MCF 10A (cell line): ENCODE data around the gene CPA3. TPM values are rescaled to one million over a fixed set of nuclear protein-coding genes. Genes with fewer than 3 reads are reported as not detected.

Experiments used
- BruUV-seq: library from RNA; stranded (reverse); fragments of 400-500 nt; replicated peaks from 2 replicates; lab custom pipeline; 2021; lab: Mats Ljungman, UMichigan
- CTCF ChIA-PET: fragments of 300-600 bp; sonication (Branson Sonifier 250); formaldehyde crosslinking; extraction: SDS; loops from one replicate; lab custom pipeline; 2021; ENCODE audit warnings: antibody characterized with exemption, inconsistent platforms; lab: Yijun Ruan, JAX
- POLR2A ChIA-PET: fragments of 300-600, 350-650 bp; sonication (Branson Sonifier 250); formaldehyde crosslinking; extraction: SDS; loops from one replicate; lab custom pipeline; 2020; ENCODE audit warnings: antibody characterized with exemption, inconsistent platforms; lab: Yijun Ruan, JAX
- DNase-seq: peaks from one replicate; pipeline ENCODE4 v3.0.0-alpha.2; 2018; ENCODE audit not compliant: unreplicated experiment
- H3K27ac Mint-ChIP-seq: one replicate; pipeline ENCODE4 v1.8.0; 2022; ENCODE audit warnings: mild to moderate bottlenecking, low read depth, mixed read lengths; ENCODE audit not compliant: unreplicated experiment
- H3K27me3 Mint-ChIP-seq: one replicate; pipeline ENCODE4 v1.8.0; 2022; ENCODE audit warnings: mixed read lengths; ENCODE audit not compliant: insufficient read depth, unreplicated experiment
- H3K36me3 Mint-ChIP-seq: one replicate; pipeline ENCODE4 v1.8.0; 2022; ENCODE audit warnings: mild to moderate bottlenecking, moderate library complexity, mixed read lengths; ENCODE audit not compliant: insufficient read depth, unreplicated experiment
- H3K4me1 Mint-ChIP-seq: one replicate; pipeline ENCODE4 v1.8.0; 2022; ENCODE audit warnings: mixed read lengths; ENCODE audit not compliant: insufficient read depth, unreplicated experiment
- H3K4me3 Mint-ChIP-seq: one replicate; pipeline ENCODE4 v1.8.0; 2022; ENCODE audit warnings: mild to moderate bottlenecking, moderate library complexity, mixed read lengths; ENCODE audit not compliant: unreplicated experiment
- H3K9me3 Mint-ChIP-seq: one replicate; pipeline ENCODE4 v1.8.0; 2022; ENCODE audit warnings: mixed read lengths; ENCODE audit not compliant: unreplicated experiment
- intact Hi-C: fragments of 100-400 bp; cut with micrococcal nuclease; formaldehyde crosslinking; loops from 2 replicates; pipeline ENCODE4 v1.14.1; 2022
- total RNA-seq: library from RNA; stranded (reverse); gene quantifications from 2 replicates; pipeline ENCODE4 v1.2.3, GENCODE V29; 2022
- TF ChIP-seq, protein P1 (sequence below): fragments of 200-600 bp; IDR thresholded peaks from one replicate; pipeline ENCODE4 v1.8.0; 2022; ENCODE audit warnings: antibody characterized with exemption, mild to moderate bottlenecking; ENCODE audit not compliant: unreplicated experiment

CPA3 gene
- total RNA-seq, 1 experiment from 2014 or later: not detected

DNA sequence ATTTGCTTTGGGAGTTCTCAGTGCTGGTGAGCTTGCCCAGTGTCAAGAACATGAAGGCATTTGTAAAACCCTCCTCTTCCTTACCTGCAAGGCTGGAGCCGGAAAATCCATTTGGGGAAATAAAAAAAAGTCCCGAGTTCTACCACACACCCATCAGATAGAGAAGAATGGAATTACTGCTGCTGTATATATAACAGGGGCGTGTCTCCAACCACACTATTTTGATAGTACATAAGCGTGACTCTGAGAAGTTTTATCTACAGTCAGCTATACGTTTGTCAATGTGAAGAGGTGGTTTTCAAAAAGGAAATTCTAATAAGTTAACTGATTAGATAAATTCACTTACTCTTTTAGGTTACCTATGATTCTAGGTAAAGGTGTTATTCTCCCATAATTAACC lies 1.3 kb upstream of the CPA3 start:
- H3K4me3 Mint-ChIP-seq: no peak overlapping the region
- H3K36me3 Mint-ChIP-seq: no peaks in the 10 kb centered on the region
- POLR2A ChIA-PET: no interaction called here
- BruUV-seq: no TSS peak
- H3K9me3 Mint-ChIP-seq: no peaks in the 10 kb centered on the region
- H3K4me1 Mint-ChIP-seq: no peaks in the 10 kb centered on the region
- no peak for DNase-seq
- CTCF ChIA-PET: interaction anchor here (1.0 to 11.3 kb wide), 4 partner anchors 11 to 484 kb away, joined by 3 to 296 read pairs (median 7); no protein-coding TSS in a partner anchor
- H3K27ac Mint-ChIP-seq: no peak overlapping the region
- H3K27me3 Mint-ChIP-seq: peaks cover 81% of the 10 kb centered on the region
- intact Hi-C loops: loop anchor here (10.0 kb wide), 2 partner anchors 261 to 479 kb away; partner anchors contain the start of gene HPS3
- TF ChIP-seq, protein P1, sequence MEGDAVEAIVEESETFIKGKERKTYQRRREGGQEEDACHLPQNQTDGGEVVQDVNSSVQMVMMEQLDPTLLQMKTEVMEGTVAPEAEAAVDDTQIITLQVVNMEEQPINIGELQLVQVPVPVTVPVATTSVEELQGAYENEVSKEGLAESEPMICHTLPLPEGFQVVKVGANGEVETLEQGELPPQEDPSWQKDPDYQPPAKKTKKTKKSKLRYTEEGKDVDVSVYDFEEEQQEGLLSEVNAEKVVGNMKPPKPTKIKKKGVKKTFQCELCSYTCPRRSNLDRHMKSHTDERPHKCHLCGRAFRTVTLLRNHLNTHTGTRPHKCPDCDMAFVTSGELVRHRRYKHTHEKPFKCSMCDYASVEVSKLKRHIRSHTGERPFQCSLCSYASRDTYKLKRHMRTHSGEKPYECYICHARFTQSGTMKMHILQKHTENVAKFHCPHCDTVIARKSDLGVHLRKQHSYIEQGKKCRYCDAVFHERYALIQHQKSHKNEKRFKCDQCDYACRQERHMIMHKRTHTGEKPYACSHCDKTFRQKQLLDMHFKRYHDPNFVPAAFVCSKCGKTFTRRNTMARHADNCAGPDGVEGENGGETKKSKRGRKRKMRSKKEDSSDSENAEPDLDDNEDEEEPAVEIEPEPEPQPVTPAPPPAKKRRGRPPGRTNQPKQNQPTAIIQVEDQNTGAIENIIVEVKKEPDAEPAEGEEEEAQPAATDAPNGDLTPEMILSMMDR: no peak

DNA sequence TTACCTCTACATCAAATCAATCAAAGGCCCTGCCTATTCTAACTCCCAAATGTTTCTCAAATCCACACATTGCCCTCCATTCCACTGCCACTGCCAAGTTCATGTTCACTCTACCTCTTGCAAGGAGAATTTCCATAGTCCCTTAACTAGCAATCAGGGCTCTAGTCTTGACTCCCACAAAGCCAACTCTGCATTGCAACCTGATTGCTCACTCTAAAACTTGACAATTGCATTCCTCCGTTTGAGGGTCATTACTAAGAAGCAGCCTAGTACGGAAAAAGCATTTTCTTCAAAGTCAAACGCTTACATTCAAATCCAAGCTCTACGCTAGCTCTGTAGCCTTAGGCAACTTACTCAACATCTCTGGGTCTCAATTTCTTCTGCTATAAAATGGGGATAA lies 1.2 kb downstream of the CPA3 start:
- no TSS peak for BruUV-seq
- Mint-ChIP-seq H3K36me3 (no peaks in the 10 kb centered on the region), H3K9me3 (no peaks in the 10 kb centered on the region), H3K27me3 (peaks cover 69% of the 10 kb centered on the region), H3K4me3 (no peak overlapping the region), H3K27ac (no peak overlapping the region), H3K4me1 (no peaks in the 10 kb centered on the region)
- TF ChIP-seq, protein P1: no peak
- intact Hi-C loops: loop anchor here (10.0 kb wide), 2 partner anchors 259 to 481 kb away; partner anchors contain the start of gene HPS3
- DNase-seq: no peak
- POLR2A ChIA-PET: no interaction called here
- CTCF ChIA-PET: interaction anchor here (11.3 kb wide), 1 partner anchor 80 kb away, joined by 296 read pairs; no protein-coding TSS in a partner anchor

DNA sequence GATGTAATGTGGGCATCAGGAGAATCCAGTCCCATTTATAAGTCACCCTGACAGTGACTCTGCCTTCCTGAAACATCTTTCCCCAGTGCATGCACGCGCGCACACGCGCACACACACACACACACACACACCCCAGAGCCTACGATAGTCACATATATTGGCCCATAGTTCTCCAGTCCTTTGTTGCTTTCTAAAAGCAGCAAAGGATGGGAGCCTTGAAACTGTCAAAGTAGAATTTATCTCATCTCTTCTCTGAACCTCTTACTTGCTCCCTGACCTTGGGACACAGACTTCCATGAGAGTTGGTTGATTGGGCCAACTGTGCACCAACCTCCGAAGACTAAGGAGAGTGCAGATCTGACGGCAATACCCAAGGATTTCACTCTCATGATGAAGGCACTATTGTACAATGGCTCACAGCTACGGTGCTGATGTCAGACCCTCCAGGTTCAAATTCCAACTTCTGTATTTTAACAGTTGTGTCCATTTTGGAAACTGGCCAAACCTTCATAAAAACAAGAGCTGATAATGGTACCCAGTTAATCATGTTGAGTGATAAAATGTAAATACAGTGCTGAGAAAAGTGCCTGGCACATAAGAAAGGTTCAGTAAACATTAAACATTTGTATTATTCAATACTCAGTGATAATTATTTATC lies 8.3 kb downstream of the CPA3 start:
- intact Hi-C loops: no loop called here
- CTCF ChIA-PET: interaction anchor here (1.1 to 1.6 kb wide), 4 partner anchors 10 to 19 kb away, joined by 3 to 7 read pairs (median 5); no protein-coding TSS in a partner anchor
- TF ChIP-seq, protein P1: no peak
- Mint-ChIP-seq H3K4me1 (no peaks in the 10 kb centered on the region), H3K36me3 (no peaks in the 10 kb centered on the region), H3K9me3 (no peaks in the 10 kb centered on the region), H3K27me3 (peaks cover 53% of the 10 kb centered on the region), H3K4me3 (no peak overlapping the region), H3K27ac (no peak overlapping the region)
- POLR2A ChIA-PET: no interaction called here
- no peak for DNase-seq
- BruUV-seq: no TSS peak

DNA sequence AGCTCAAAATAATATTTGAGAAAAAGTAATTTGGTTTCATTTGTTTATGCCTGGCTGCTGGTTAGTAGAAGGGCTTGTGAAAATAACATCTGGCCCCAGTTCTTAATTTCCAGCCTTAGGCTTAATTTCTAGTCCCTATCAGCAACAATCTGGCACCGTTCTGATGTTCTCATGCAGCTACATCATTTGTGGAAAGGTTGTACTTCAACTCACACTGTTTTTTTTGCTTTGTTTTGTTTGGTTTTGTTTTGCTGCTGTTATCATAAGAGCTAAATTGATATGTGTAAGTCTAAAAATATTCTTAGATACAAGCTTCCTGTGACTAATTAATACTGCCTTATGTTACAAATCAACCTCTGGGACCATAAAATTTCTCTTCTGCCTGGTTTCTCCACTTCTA lies 8.9 kb downstream of the CPA3 start:
- Mint-ChIP-seq H3K9me3 (no peaks in the 10 kb centered on the region), H3K36me3 (no peaks in the 10 kb centered on the region), H3K27ac (no peak overlapping the region), H3K4me1 (no peaks in the 10 kb centered on the region), H3K4me3 (no peak overlapping the region), H3K27me3 (peaks cover 55% of the 10 kb centered on the region)
- DNase-seq: no peak
- BruUV-seq: no TSS peak
- POLR2A ChIA-PET: no interaction called here
- CTCF ChIA-PET: interaction anchor here (1.1 to 1.6 kb wide), 5 partner anchors 9 to 70 kb away, joined by 3 to 7 read pairs (median 5); no protein-coding TSS in a partner anchor
- intact Hi-C loops: no loop called here
- TF ChIP-seq, protein P1: no peak
